Subcutaneous adipose tissue (tissue), 4 donors: ENCODE data around the gene SWSAP1. TPM values are rescaled to one million over a fixed set of nuclear protein-coding genes. Genes with fewer than 3 reads are reported as not detected.

Experiments used
- CTCF ChIP-seq: fragments of 450-650 bp; IDR thresholded peaks from one replicate; pipeline ENCODE4 v1.5.1; 2016; ENCODE audit warnings: low read depth, mild to moderate bottlenecking, control low read depth, antibody characterized with exemption, moderate library complexity
- total RNA-seq, 4 donors: library from RNA; depleted of rRNA; stranded (reverse); fragments of >200 nt; gene quantifications; one replicate each; pipeline ENCODE4 v1.1.0, GENCODE V29; 2016

The SWSAP1 gene
- total RNA-seq, 4 donors from 2014 or later: 0.66 to 3.0 (median 1.0) TPM; not detected in 1

GRCh38 chr19:11377237-11377636 is 2.8 kb downstream of the SWSAP1 start:
- TF ChIP-seq CTCF: no peak

DNA sequence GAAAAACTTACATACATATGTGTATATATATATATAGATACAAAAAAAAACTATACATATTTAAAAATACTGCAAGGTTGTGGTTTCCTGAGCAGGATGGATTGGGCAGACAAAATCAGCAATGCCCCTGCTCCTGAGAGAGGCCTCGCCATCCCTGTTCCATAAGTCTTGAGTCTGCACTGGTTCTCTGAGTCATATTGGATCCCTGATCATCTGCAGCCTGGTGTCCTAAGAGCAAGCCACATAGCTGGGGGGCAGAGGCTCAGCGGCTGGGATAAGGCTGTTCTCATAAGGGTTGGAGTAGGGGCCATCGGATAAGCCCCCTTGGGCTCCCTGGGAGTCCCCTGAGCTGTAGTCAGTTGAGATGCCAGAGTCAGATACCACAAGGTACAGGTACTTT is 3.3 kb downstream of the SWSAP1 start:
- no peak for TF ChIP-seq CTCF

GRCh38 chr19:11378319-11379189 is 4.1 kb downstream of the SWSAP1 start:
- TF ChIP-seq CTCF: no peak

DNA sequence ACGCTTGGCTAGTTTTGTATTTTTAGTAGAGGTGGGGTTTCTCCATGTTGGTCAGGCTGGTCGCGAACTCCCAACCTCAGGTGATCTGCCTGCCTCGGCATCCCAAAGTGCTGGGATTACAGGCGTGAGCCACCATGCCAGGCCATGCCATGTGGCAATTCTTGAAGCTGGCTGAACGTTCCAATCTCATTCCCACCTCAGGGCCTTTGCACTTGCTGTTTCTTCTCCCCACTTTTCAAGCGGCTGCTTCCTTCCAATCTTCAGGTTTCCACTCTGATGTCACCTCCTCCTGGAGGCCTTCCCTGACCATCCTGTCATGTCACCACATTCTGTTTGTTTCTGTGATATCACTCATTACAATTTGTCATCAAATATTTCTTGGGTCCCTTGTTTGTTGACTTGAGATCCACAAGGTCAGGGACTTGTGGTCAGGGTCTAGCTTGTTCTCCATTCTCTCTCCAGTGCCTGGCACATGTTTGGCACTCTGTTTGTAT is 5.4 kb downstream of the SWSAP1 start:
- TF ChIP-seq CTCF: no peak

GRCh38 chr19:11380653-11381537 is 6.4 kb downstream of the SWSAP1 start:
- TF ChIP-seq CTCF: no peak

GRCh38 chr19:11382898-11383705 is 8.6 kb downstream of the SWSAP1 start:
- no peak for TF ChIP-seq CTCF
